K562 (cell line): ENCODE data around the gene LDB1. TPM values are rescaled to one million over a fixed set of nuclear protein-coding genes. Genes with fewer than 3 reads are reported as not detected.

Experiments
- ELF4 ChIP-seq: fragments of 450-650 bp; formaldehyde crosslinking; IDR thresholded peaks from 2 replicates; pipeline ENCODE4 v1.4.0; 2022; ENCODE audit warnings: missing genetic modification characterization
- GATA2 ChIP-seq: sonication (generic); formaldehyde crosslinking; IDR thresholded peaks from 2 replicates; pipeline ENCODE4 v1.4.0; 2020; ENCODE audit warnings: mild to moderate bottlenecking, missing genetic modification reagents
- KLF16 ChIP-seq: IDR thresholded peaks from 2 replicates; pipeline ENCODE4 v1.6.1; 2016; ENCODE audit warnings: antibody characterized with exemption
- LARP7 ChIP-seq: fragments of 450-650 bp; IDR thresholded peaks from 2 replicates; pipeline ENCODE4 v1.6.1; 2016
- MAZ ChIP-seq, 2 experiments: fragments of 450-650 bp in 1 of 2; sonication (generic) in 1 of 2; formaldehyde crosslinking; IDR thresholded peaks in 1 of 2; conservative IDR thresholded peaks in 1 of 2; 2 replicates each; pipeline versions ENCODE4 v1.4.0 to v1.5.0; 2020; ENCODE audit warnings: mild to moderate bottlenecking in 1 of 2, missing genetic modification reagents in 1 of 2
- MCM3 ChIP-seq: fragments of 450-650 bp; IDR thresholded peaks from 2 replicates; pipeline ENCODE4 v1.6.1; 2016
- MXD1 ChIP-seq: fragments of 250-450 bp; sonication (Bioruptor Pico); IDR thresholded peaks from 2 replicates; pipeline ENCODE4 v1.8.0; 2021; ENCODE audit warnings: borderline replicate concordance, mild to moderate bottlenecking, moderate library complexity; ENCODE audit not compliant: poor library complexity, severe bottlenecking
- MXI1 ChIP-seq: IDR thresholded peaks from 2 replicates; pipeline ENCODE4 v1.6.1; 2011; ENCODE audit warnings: low read depth, mild to moderate bottlenecking, improper control_type of control experiment, low read length
- POU5F1 ChIP-seq: fragments of 150-350 bp; IDR thresholded peaks from 2 replicates; pipeline ENCODE4 v1.6.1; 2014; ENCODE audit warnings: borderline replicate concordance, low read length, low read depth, mild to moderate bottlenecking; ENCODE audit not compliant: partially characterized antibody
- RNF219 ChIP-seq: fragments of 250-450 bp; sonication (Bioruptor Pico); IDR thresholded peaks from 2 replicates; pipeline ENCODE4 v1.5.0; 2022; ENCODE audit warnings: mild to moderate bottlenecking
- SREBF2 ChIP-seq: sonication (generic); formaldehyde crosslinking; IDR thresholded peaks from 2 replicates; pipeline ENCODE4 v1.4.0; 2020; ENCODE audit warnings: mild to moderate bottlenecking, missing genetic modification reagents
- SRSF7 ChIP-seq: fragments of 200-400 bp; formaldehyde crosslinking; optimal IDR thresholded peaks from 2 replicates; pipeline ENCODE3; 2017; ENCODE audit warnings: mild to moderate bottlenecking, low read depth, low read length
- TGIF2 ChIP-seq: sonication (generic); formaldehyde crosslinking; IDR thresholded peaks from 2 replicates; pipeline ENCODE4 v1.8.1; 2022; ENCODE audit warnings: mild to moderate bottlenecking, missing genetic modification reagents, moderate library complexity
- TOE1 ChIP-seq, 2 experiments: fragments of 450-650 bp in 1 of 2; sonication (generic) in 1 of 2; formaldehyde crosslinking in 1 of 2; IDR thresholded peaks; 2 replicates each; pipeline versions ENCODE4 v1.7.1 to v1.8.0; 2016 to 2022; ENCODE audit warnings: borderline replicate concordance in 2 of 2, mild to moderate bottlenecking in 2 of 2, antibody characterized with exemption in 1 of 2, inconsistent platforms in 1 of 2, low read depth in 1 of 2, missing genetic modification reagents in 1 of 2, moderate library complexity in 1 of 2
- USF2 ChIP-seq: sonication (generic); formaldehyde crosslinking; IDR thresholded peaks from 2 replicates; pipeline ENCODE4 v1.5.0; 2020; ENCODE audit warnings: missing genetic modification reagents
- WHSC1 ChIP-seq: IDR thresholded peaks from one replicate; pipeline ENCODE4 v1.6.1; 2012; ENCODE audit warnings: low read length, control low read depth, inconsistent platforms
- ZNF449 ChIP-seq: fragments of 250-450 bp; sonication (Bioruptor Pico); IDR thresholded peaks from 2 replicates; pipeline ENCODE4 v1.8.0; 2022; ENCODE audit warnings: moderate library complexity, mild to moderate bottlenecking, inconsistent platforms
- ZNF668 ChIP-seq: fragments of 250-450 bp; sonication (Bioruptor Pico); IDR thresholded peaks from 2 replicates; pipeline ENCODE4 v1.8.0; 2022; ENCODE audit warnings: mild to moderate bottlenecking, inconsistent platforms
- ZNF76 ChIP-seq: fragments of 250-450 bp; sonication (Bioruptor Pico); IDR thresholded peaks from 2 replicates; pipeline ENCODE4 v1.4.0; 2020; ENCODE audit warnings: mild to moderate bottlenecking, moderate library complexity, borderline replicate concordance
- polyA plus RNA-seq, 8 experiments: library from polyadenylated mRNA; depleted of rRNA in 4 of 8; stranded (reverse) in 5 of 8; unstranded in 3 of 8; fragments of >200 nt; fragmentation: Nextera tagmentation in 2 of 8; fragmentation: Illumina TruSeq in 1 of 8; extraction: Ambion mirVana in 2 of 8; extraction: Trizol in 1 of 8; gene quantifications; 2 replicates each; pipeline versions ENCODE4 v1.2.1 to v1.2.3, GENCODE V29; 2011 to 2014; ENCODE audit warnings: inconsistent platforms in 1 of 8, missing spikeins in 1 of 8
- total RNA-seq, 7 experiments: library from RNA; depleted of rRNA in 6 of 7; stranded (reverse); fragments of >200 nt in 6 of 7; fragmentation: Illumina TruSeq in 2 of 7; extraction: Trizol in 2 of 7; gene quantifications; 2 replicates each; pipeline versions ENCODE4 v1.2.1 to v1.2.3, GENCODE V29; 2011 to 2021; ENCODE audit warnings: low replicate concordance in 1 of 7
- TF ChIP-seq, protein P1 (sequence below): sonication (generic); formaldehyde crosslinking; IDR thresholded peaks from 2 replicates; pipeline ENCODE4 v1.8.0; 2022; ENCODE audit warnings: missing genetic modification reagents, mild to moderate bottlenecking, borderline replicate concordance
- TF ChIP-seq, protein P2 (sequence below): fragments of 450-650 bp; IDR thresholded peaks from 2 replicates; pipeline ENCODE4 v1.6.1; 2017; ENCODE audit warnings: mild to moderate bottlenecking, moderate library complexity

The LDB1 gene
- total and polyA plus RNA-seq, 9 of the 15 experiments (the other 6 are each of a cell fraction or from before 2014, with no cell fraction given) = 1.9 to 137 (median 105) TPM

GRCh38 chr10:102119417-102120141 lies 589 bp downstream of the LDB1 start (continued):
- TF ChIP-seq RNF219 (no peak), MAZ (CRISPR knock-in tag; conservative IDR thresholded peaks at IDR 0.05 in 1 of 2, IDR thresholded peaks at IDR 0.05 in 1 of 2) (no peak; a peak in 1 of 4 replicates), TGIF2 (no peak), ZNF668 (no peak), POU5F1 (no peak), WHSC1 (no peak), ZNF76 (CRISPR knock-in tag) (no peak), KLF16 (no peak), TOE1 (IDR thresholded peaks at IDR 0.05; ENCODE audit: borderline replicate concordance) (no peak), TOE1 (CRISPR knock-in tag; IDR thresholded peaks at IDR 0.05; ENCODE audit: borderline replicate concordance, low read depth) (no peak), SRSF7 (no peak), MCM3 (no peak), USF2 (CRISPR knock-in tag) (no peak), MXI1 (no peak), LARP7 (no peak), ZNF449 (CRISPR knock-in tag) (no peak), GATA2 (CRISPR knock-in tag) (no peak), MXD1 (CRISPR knock-in tag) (no peak), SREBF2 (no peak), ELF4 (no peak)
- TF ChIP-seq, protein P1, sequence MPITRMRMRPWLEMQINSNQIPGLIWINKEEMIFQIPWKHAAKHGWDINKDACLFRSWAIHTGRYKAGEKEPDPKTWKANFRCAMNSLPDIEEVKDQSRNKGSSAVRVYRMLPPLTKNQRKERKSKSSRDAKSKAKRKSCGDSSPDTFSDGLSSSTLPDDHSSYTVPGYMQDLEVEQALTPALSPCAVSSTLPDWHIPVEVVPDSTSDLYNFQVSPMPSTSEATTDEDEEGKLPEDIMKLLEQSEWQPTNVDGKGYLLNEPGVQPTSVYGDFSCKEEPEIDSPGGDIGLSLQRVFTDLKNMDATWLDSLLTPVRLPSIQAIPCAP (CRISPR knock-in tag) = no peak
- TF ChIP-seq, protein P2, sequence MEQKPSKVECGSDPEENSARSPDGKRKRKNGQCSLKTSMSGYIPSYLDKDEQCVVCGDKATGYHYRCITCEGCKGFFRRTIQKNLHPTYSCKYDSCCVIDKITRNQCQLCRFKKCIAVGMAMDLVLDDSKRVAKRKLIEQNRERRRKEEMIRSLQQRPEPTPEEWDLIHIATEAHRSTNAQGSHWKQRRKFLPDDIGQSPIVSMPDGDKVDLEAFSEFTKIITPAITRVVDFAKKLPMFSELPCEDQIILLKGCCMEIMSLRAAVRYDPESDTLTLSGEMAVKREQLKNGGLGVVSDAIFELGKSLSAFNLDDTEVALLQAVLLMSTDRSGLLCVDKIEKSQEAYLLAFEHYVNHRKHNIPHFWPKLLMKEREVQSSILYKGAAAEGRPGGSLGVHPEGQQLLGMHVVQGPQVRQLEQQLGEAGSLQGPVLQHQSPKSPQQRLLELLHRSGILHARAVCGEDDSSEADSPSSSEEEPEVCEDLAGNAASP = no peak
